Astrocyte (in vitro differentiated cells and primary cell): ENCODE data around the gene SNCA.

Experiments
- CTCF ChIP-seq: IDR thresholded peaks from 2 replicates; pipeline ENCODE4 v1.5.1; 2011; ENCODE audit warnings: low read depth, mild to moderate bottlenecking, inconsistent platforms, low read length, moderate library complexity; ENCODE audit not compliant: insufficient read depth
- EZH2 ChIP-seq: IDR thresholded peaks from 2 replicates; pipeline ENCODE4 v1.6.1; 2012; ENCODE audit warnings: mild to moderate bottlenecking, low read length, inconsistent platforms; ENCODE audit not compliant: insufficient read depth

GRCh38 chr4:89751416-89751815 is 85.5 kb downstream of the SNCA start:
- TF ChIP-seq CTCF (no peak), EZH2 (no peak)
